Measurements from ENCODE around the gene VWA5A.
"Not testable (repeated sequence)": the region's sequence is repeated elsewhere in the genome, so short reads cannot be mapped to it uniquely, and the experiment has no call there.

Gene VWA5A

DNA sequence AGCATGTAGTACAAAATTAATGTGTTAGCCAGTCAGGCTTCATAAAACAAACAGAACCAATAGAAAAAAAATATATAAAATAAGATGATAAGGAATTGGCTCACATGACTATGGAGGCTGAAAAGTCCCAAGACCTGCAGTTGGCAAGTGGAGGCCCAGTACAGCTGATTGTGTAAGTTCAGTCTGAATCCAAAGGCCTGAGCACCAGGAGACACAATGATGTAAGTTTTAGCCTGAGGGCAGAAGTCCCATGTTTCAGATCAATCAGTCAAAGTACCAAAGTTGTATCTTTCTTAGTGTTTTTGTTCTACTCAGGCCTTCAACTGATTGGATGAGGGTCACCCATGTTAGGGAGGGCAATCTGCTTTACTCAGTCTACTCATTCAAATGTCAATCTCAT is 53.5 kb downstream of the VWA5A start:
- Histone ChIP-seq H3K27ac (ENCODE audit: low read length) (no peak overlapping the region), H3K36me3 (replicated peaks; ENCODE audit: low read depth, low read length) (no peaks in the 10 kb centered on the region), H3K27me3 (ENCODE audit: low read depth, low read length) (no peaks in the 10 kb centered on the region), H3K4me2 (ENCODE audit: low read length) (no peak overlapping the region), H3K4me1 (ENCODE audit: low read length) (no peaks in the 10 kb centered on the region), H3K79me2 (ENCODE audit: low read length) (no peaks in the 10 kb centered on the region), H3K4me3 (ENCODE audit: low read length) (no peak overlapping the region), H4K20me1 (ENCODE audit: insufficient read depth, low read length) (no peaks in the 10 kb centered on the region), H3K9me3 (ENCODE audit: insufficient read depth, low read length) (no peaks in the 10 kb centered on the region), H2AFZ (ENCODE audit: low read depth, low read length) (no peak overlapping the region), H3K9ac (ENCODE audit: low read length) (no peak overlapping the region)
- TF ChIP-seq, protein P1, sequence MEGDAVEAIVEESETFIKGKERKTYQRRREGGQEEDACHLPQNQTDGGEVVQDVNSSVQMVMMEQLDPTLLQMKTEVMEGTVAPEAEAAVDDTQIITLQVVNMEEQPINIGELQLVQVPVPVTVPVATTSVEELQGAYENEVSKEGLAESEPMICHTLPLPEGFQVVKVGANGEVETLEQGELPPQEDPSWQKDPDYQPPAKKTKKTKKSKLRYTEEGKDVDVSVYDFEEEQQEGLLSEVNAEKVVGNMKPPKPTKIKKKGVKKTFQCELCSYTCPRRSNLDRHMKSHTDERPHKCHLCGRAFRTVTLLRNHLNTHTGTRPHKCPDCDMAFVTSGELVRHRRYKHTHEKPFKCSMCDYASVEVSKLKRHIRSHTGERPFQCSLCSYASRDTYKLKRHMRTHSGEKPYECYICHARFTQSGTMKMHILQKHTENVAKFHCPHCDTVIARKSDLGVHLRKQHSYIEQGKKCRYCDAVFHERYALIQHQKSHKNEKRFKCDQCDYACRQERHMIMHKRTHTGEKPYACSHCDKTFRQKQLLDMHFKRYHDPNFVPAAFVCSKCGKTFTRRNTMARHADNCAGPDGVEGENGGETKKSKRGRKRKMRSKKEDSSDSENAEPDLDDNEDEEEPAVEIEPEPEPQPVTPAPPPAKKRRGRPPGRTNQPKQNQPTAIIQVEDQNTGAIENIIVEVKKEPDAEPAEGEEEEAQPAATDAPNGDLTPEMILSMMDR (IDR thresholded peaks at IDR 0.05; ENCODE audit: low read depth, low read length), result no peak
- TF ChIP-seq EZH2phosphoT487 (IDR thresholded peaks at IDR 0.05; ENCODE audit: low read depth), result no peak

DNA sequence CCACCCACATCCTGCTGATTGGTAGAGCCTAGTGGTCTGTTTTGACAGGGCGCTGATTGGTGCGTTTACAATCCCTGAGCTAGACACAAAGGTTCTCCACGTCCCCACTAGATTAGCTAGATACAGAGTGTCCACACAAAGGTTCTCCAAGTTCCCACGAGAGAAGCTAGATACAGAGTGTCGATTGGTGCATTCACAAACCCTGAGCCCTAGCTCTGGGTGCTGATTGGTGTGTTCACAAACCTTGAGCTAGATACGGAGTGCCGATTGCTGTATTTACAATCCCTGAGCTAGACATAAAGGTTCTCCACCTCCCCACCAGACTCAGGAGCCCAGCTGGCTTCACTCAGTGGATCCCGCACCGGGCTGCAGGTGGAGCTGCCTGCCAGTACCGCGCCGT is 55.1 kb downstream of the VWA5A start:
- H4K20me1 ChIP-seq (ENCODE audit: insufficient read depth, low read length); H3K9me3 ChIP-seq (ENCODE audit: insufficient read depth, low read length); H3K9ac ChIP-seq (ENCODE audit: low read length); H3K4me2 ChIP-seq (ENCODE audit: low read length); H3K27ac ChIP-seq (ENCODE audit: low read length); H3K79me2 ChIP-seq (ENCODE audit: low read length); H2AFZ ChIP-seq (ENCODE audit: low read depth, low read length); H3K36me3 ChIP-seq (replicated peaks; ENCODE audit: low read depth, low read length); H3K4me1 ChIP-seq (ENCODE audit: low read length); H3K4me3 ChIP-seq (ENCODE audit: low read length); H3K27me3 ChIP-seq (ENCODE audit: low read depth, low read length): not testable (repeated sequence)

DNA sequence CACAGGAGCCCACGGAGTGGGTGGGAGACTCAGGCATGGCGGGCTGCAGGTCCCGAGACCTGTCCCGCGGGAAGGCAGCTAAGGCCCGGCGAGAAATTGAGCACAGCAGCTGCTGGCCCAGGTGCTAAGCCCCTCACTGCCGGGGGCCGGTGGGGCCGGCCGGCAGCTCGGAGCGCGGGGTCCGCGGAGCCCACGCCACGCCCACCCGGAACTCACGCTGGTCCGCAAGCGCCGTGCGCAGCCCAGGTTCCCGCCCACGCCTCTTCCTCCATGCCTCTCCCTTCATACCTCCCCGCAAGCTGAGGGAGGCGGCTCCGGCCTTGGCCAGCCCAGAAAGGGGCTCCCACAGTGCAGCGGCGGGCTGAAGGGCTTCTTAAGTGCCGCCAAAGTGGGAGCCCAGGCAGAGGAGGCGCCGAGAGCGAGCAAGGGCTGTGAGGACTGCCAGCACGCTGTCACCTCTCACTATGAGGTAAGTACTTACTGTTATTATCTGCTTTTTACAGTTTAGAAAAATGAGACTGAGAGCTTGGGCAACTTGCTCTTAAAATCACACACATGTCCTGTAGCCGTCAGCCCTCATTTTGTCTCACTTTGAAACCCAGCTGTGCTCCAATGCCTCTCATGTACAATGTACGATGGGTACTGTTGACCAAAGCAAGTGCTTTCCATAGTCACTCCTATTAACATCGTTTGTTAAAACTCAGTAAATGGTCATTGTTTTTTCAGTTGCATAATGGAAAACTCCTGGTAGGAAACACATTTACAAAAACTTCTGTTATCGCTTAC is 55.7 kb downstream of the VWA5A start:
- Histone ChIP-seq H4K20me1 (ENCODE audit: insufficient read depth, low read length) (no peaks in the 10 kb centered on the region), H3K4me1 (ENCODE audit: low read length) (no peaks in the 10 kb centered on the region), H3K4me3 (ENCODE audit: low read length) (no peak overlapping the region), H3K27ac (ENCODE audit: low read length) (no peak overlapping the region), H3K79me2 (ENCODE audit: low read length) (no peaks in the 10 kb centered on the region), H3K9ac (ENCODE audit: low read length) (no peak overlapping the region), H2AFZ (ENCODE audit: low read depth, low read length) (no peak overlapping the region), H3K36me3 (replicated peaks; ENCODE audit: low read depth, low read length) (no peaks in the 10 kb centered on the region), H3K9me3 (ENCODE audit: insufficient read depth, low read length) (no peaks in the 10 kb centered on the region), H3K27me3 (ENCODE audit: low read depth, low read length) (no peaks in the 10 kb centered on the region), H3K4me2 (ENCODE audit: low read length) (no peak overlapping the region)
- TF ChIP-seq EZH2phosphoT487 (IDR thresholded peaks at IDR 0.05; ENCODE audit: low read depth), result no peak
- TF ChIP-seq, protein P1 (IDR thresholded peaks at IDR 0.05; ENCODE audit: low read depth, low read length), result no peak

DNA sequence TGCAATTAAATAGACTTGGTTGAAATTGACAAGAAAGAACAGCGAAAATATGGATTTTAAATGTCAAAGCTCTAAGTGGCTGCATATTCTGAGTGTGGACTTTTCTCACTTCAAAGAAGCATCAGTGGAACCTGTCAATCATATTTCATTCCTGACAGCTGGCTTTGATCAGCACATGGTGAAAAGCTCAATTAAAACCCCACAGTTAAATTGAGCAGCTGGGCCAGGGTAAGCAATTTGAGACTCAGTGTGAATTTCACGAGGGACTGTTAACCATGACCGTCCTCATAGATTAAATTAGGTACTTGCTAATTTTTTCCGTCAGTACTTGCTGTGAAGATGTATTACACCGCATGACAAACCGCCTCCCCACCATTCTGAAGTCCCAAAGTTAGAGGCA is 56.9 kb downstream of the VWA5A start:
- H3K4me3 ChIP-seq (ENCODE audit: low read length), result no peak overlapping the region
- TF ChIP-seq, protein P1 (IDR thresholded peaks at IDR 0.05; ENCODE audit: low read depth, low read length), result no peak
- no peak for TF ChIP-seq EZH2phosphoT487 (IDR thresholded peaks at IDR 0.05; ENCODE audit: low read depth)
- H4K20me1 ChIP-seq (ENCODE audit: insufficient read depth, low read length), result no peaks in the 10 kb centered on the region
- H2AFZ ChIP-seq (ENCODE audit: low read depth, low read length), result no peak overlapping the region
- peaks cover 7% of the 10 kb centered on the region for H3K4me1 ChIP-seq (ENCODE audit: low read length)
- no peaks in the 10 kb centered on the region for H3K9me3 ChIP-seq (ENCODE audit: insufficient read depth, low read length)
- H3K36me3 ChIP-seq (replicated peaks; ENCODE audit: low read depth, low read length), result no peaks in the 10 kb centered on the region
- no peak overlapping the region for H3K4me2 ChIP-seq (ENCODE audit: low read length)
- H3K27me3 ChIP-seq (ENCODE audit: low read depth, low read length), result no peaks in the 10 kb centered on the region
- H3K9ac ChIP-seq (ENCODE audit: low read length), result no peak overlapping the region
- H3K79me2 ChIP-seq (ENCODE audit: low read length), result no peaks in the 10 kb centered on the region
- no peak overlapping the region for H3K27ac ChIP-seq (ENCODE audit: low read length)

All from OCI-LY3 (cell line).